ENCODE measurements around the gene RPL13.

- TF ChIP-seq EP300 (IDR thresholded peaks at IDR 0.05) (no peak), CTCF (IDR thresholded peaks at IDR 0.05) (no peak), POLR2AphosphoS5 (IDR thresholded peaks at IDR 0.05) (peak in 1 of 2 donors; percentile 34), POLR2A (IDR thresholded peaks at IDR 0.05) (no peak)
Measured at GRCh38 chr16:89534252-89534756, 26.2 kb upstream of the RPL13 start.

All from upper lobe of left lung (tissue), 4 donors.